BJ (cell line): Measurements from ENCODE around the gene KIF14. TPM values are rescaled to one million over a fixed set of nuclear protein-coding genes. Genes with fewer than 3 reads are reported as not detected.
A peak's percentile ranks its signal among the peaks of the same experiment; 100 is the strongest.

Source experiments
- CTCF ChIA-PET: fragments of 350-600 bp; formaldehyde crosslinking; extraction: SDS; loops from one replicate; lab custom pipeline; 2021; ENCODE audit warnings: antibody characterized with exemption, inconsistent platforms; lab: Yijun Ruan, JAX
- POLR2A ChIA-PET: fragments of 300-600 bp; sonication (Branson Sonifier 250); formaldehyde crosslinking; extraction: SDS; loops from one replicate; lab custom pipeline; 2021; ENCODE audit warnings: antibody characterized with exemption; lab: Charles Lee
- DNase-seq: peaks from one replicate; pipeline ENCODE4 v3.0.0-alpha.2; 2011; ENCODE audit warnings: low read depth
- H3K27me3 ChIP-seq: 2 replicates; pipeline ENCODE4 v1.6.0; 2011; ENCODE audit warnings: low read length; ENCODE audit not compliant: control insufficient read depth, insufficient read depth
- H3K36me3 ChIP-seq: 2 replicates; pipeline ENCODE4 v1.5.1; 2011; ENCODE audit warnings: low read length; ENCODE audit not compliant: control insufficient read depth, insufficient read depth
- H3K4me3 ChIP-seq: 2 replicates; pipeline ENCODE4 v1.5.1; 2011; ENCODE audit warnings: low read depth, mild to moderate bottlenecking, control low read depth, low read length
- CTCF ChIP-seq: IDR thresholded peaks from 2 replicates; pipeline ENCODE4 v1.5.1; 2011; ENCODE audit warnings: low read depth, mild to moderate bottlenecking, control low read depth, inconsistent platforms, low read length, moderate library complexity; ENCODE audit not compliant: insufficient read depth
- polyA plus RNA-seq: library from polyadenylated mRNA; depleted of rRNA; stranded (reverse); fragments of >200 nt; gene quantifications from 2 replicates; pipeline ENCODE4 v1.2.3, GENCODE V29; 2011; rRNA removed

Gene KIF14
- polyA plus RNA-seq, 1 experiment, result 2.1 TPM

GRCh38 chr1:200518524-200518923 lies 102.0 kb downstream of the KIF14 start:
- ChIA-PET POLR2A (no interaction called here), CTCF (interaction anchor here (1.6 kb wide), 1 partner anchor 9 kb away, joined by 5 read pairs; no protein-coding TSS in a partner anchor)
- Histone ChIP-seq H3K4me3 (no peak overlapping the region), H3K36me3 (no peaks in the 10 kb centered on the region), H3K27me3 (no peaks in the 10 kb centered on the region; the same call in 1 of the 2 replicates)
- no peak for DNase-seq
- TF ChIP-seq CTCF, result no peak

- no peaks in the 10 kb centered on the region for H3K36me3 ChIP-seq
- H3K4me3 ChIP-seq, result no peak overlapping the region
- POLR2A ChIA-PET, result no interaction called here
- H3K27me3 ChIP-seq, result no peaks in the 10 kb centered on the region; the same call in 1 of the 2 replicates
- no peak for TF ChIP-seq CTCF
- no peak for DNase-seq
- CTCF ChIA-PET, result interaction anchor here (0.6 to 4.2 kb wide), 9 partner anchors 12 to 1613 kb away, joined by 3 to 25 read pairs (median 3); no protein-coding TSS in a partner anchor
These were observed 108.4 kb downstream of the KIF14 start for GRCh38 chr1:200512191-200512590.

- no peak overlapping the region for H3K4me3 ChIP-seq
- H3K36me3 ChIP-seq, result no peaks in the 10 kb centered on the region
- peaks cover 3% of the 10 kb centered on the region; the same call in 1 of the 2 replicates for H3K27me3 ChIP-seq
- TF ChIP-seq CTCF, result peak; percentile 77
- ChIA-PET CTCF (interaction anchor here (0.6 to 4.2 kb wide), 16 partner anchors 9 to 1786 kb away, joined by 3 to 25 read pairs (median 4); no protein-coding TSS in a partner anchor), POLR2A (interaction anchor here (0.6 kb wide), 1 partner anchor 157 kb away, joined by 3 read pairs; no protein-coding TSS in a partner anchor)
- peak; percentile 19 for DNase-seq
These were observed 110.3 kb downstream of the KIF14 start for GRCh38 chr1:200510228-200510623.

GRCh38 chr1:200506471-200506870 lies 114.1 kb downstream of the KIF14 start:
- H3K27me3 ChIP-seq, result peaks cover 3% of the 10 kb centered on the region
- no peak for DNase-seq
- CTCF ChIA-PET, result interaction anchor here (1.8 kb wide), 1 partner anchor 822 kb away, joined by 9 read pairs; no protein-coding TSS in a partner anchor
- H3K4me3 ChIP-seq, result no peak overlapping the region
- no peaks in the 10 kb centered on the region for H3K36me3 ChIP-seq
- POLR2A ChIA-PET, result no interaction called here
- no peak for TF ChIP-seq CTCF

GRCh38 chr1:200505257-200505656 lies 115.3 kb downstream of the KIF14 start:
- CTCF ChIA-PET, result no interaction called here
- DNase-seq, result no peak
- POLR2A ChIA-PET, result no interaction called here

More at GRCh38 chr1:200505257-200505656, 115.3 kb downstream of the KIF14 start:
- Histone ChIP-seq H3K36me3 (no peaks in the 10 kb centered on the region), H3K4me3 (no peak overlapping the region), H3K27me3 (peaks cover 3% of the 10 kb centered on the region)
- TF ChIP-seq CTCF, result no peak

Other genes starting within 250 kb of the KIF14 start
- 13.5 and 22.5 TPM in 2 replicates for gene ZNF281, start 210.7 kb downstream of the KIF14 start, polyA plus RNA-seq
- gene DDX59, start 49.2 kb upstream of the KIF14 start, polyA plus RNA-seq, result 14.0 and 14.9 TPM in 2 replicates
- 7.5 and 16.4 TPM in 2 replicates for gene CAMSAP2, start 118.1 kb upstream of the KIF14 start, polyA plus RNA-seq